ENCODE measurements around the gene PLG. TPM values are rescaled to one million over a fixed set of nuclear protein-coding genes. Genes with fewer than 3 reads are reported as not detected.
A peak's percentile ranks its signal among the peaks of the same experiment; 100 is the strongest.
"Not testable (repeated sequence)": the region's sequence is repeated elsewhere in the genome, so short reads cannot be mapped to it uniquely, and the experiment has no call there.

The PLG gene
- total RNA-seq, 1 experiment from 2014 or later = not detected

GRCh38 chr6:160704688-160705087 lies 2.6 kb downstream of the PLG start:
- not testable (repeated sequence) for DNase-seq (ENCODE audit: low read depth)

GRCh38 chr6:160708993-160709392 lies 6.9 kb downstream of the PLG start:
- not testable (repeated sequence) for DNase-seq (ENCODE audit: low read depth)

- DNase-seq (ENCODE audit: low read depth) = no peak
These were observed 12.8 kb downstream of the PLG start for GRCh38 chr6:160714731-160715316.

- DNase-seq (ENCODE audit: low read depth) = peak; percentile 22
These were observed 28.9 kb downstream of the PLG start for GRCh38 chr6:160730911-160731310.

- DNase-seq (ENCODE audit: low read depth) = peak; percentile 61
These were observed 31.1 kb downstream of the PLG start for GRCh38 chr6:160733050-160733646.

- no peak for DNase-seq (ENCODE audit: low read depth)
These were observed 32.6 kb downstream of the PLG start for GRCh38 chr6:160734627-160735026.

GRCh38 chr6:160735523-160735922 lies 33.5 kb downstream of the PLG start:
- DNase-seq (ENCODE audit: low read depth) = no peak

- no peak for DNase-seq (ENCODE audit: low read depth)
These were observed 35.9 kb downstream of the PLG start for GRCh38 chr6:160737934-160738333.

- DNase-seq (ENCODE audit: low read depth) = no peak
These were observed 37.9 kb downstream of the PLG start for GRCh38 chr6:160739955-160740354.

- not testable (repeated sequence) for DNase-seq (ENCODE audit: low read depth)
These were observed 39.0 kb downstream of the PLG start for GRCh38 chr6:160741012-160741411.

GRCh38 chr6:160742090-160742489 lies 40.0 kb downstream of the PLG start:
- no peak for DNase-seq (ENCODE audit: low read depth)

GRCh38 chr6:160750276-160750689 lies 48.2 kb downstream of the PLG start:
- DNase-seq (ENCODE audit: low read depth) = peak; percentile 53

- DNase-seq (ENCODE audit: low read depth) = not testable (repeated sequence)
These were observed 51.2 kb downstream of the PLG start for GRCh38 chr6:160753211-160753610.

- DNase-seq (ENCODE audit: low read depth) = no peak
These were observed 53.1 kb downstream of the PLG start for GRCh38 chr6:160755165-160755564.

- DNase-seq (ENCODE audit: low read depth) = no peak
These were observed 54.0 kb downstream of the PLG start for GRCh38 chr6:160756021-160756420.

- peak; percentile 33 for DNase-seq (ENCODE audit: low read depth)
These were observed 54.8 kb downstream of the PLG start for GRCh38 chr6:160756871-160757270.

GRCh38 chr6:160764847-160765246 lies 62.8 kb downstream of the PLG start:
- no peak for DNase-seq (ENCODE audit: low read depth)

GRCh38 chr6:160765412-160765811 lies 63.4 kb downstream of the PLG start:
- DNase-seq (ENCODE audit: low read depth) = no peak

GRCh38 chr6:160766657-160766988 lies 64.6 kb downstream of the PLG start:
- no peak for DNase-seq (ENCODE audit: low read depth)

- DNase-seq (ENCODE audit: low read depth) = peak; percentile 85
These were observed 65.1 kb downstream of the PLG start for GRCh38 chr6:160766989-160767646.

GRCh38 chr6:160767647-160768019 lies 65.6 kb downstream of the PLG start:
- DNase-seq (ENCODE audit: low read depth) = no peak

- no peak for DNase-seq (ENCODE audit: low read depth)
These were observed 66.1 kb downstream of the PLG start for GRCh38 chr6:160768101-160768500.

- no peak for DNase-seq (ENCODE audit: low read depth)
These were observed 72.4 kb downstream of the PLG start for GRCh38 chr6:160774399-160774798.
